M059J (cell line): ENCODE data around the gene CUBN. TPM values are rescaled to one million over a fixed set of nuclear protein-coding genes. Genes with fewer than 3 reads are reported as not detected.

Experiments used
- DNase-seq: peaks from one replicate; pipeline ENCODE4 v3.0.0-alpha.2; 2012; ENCODE audit warnings: low read depth
- total RNA-seq: library from RNA; depleted of rRNA; stranded (reverse); fragments of >200 nt; shearing (Covaris generic); gene quantifications from 2 replicates; pipeline ENCODE4 v1.2.3, GENCODE V29; 2014; rRNA removed

CUBN gene
- total RNA-seq, 1 experiment from 2014 or later, result 2.0 TPM

- no peak for DNase-seq
Measured at GRCh38 chr10:16788778-16789177, 340.8 kb downstream of the CUBN start.

GRCh38 chr10:16788125-16788524 is 341.5 kb downstream of the CUBN start:
- DNase-seq, result no peak

- DNase-seq, result no peak
Measured at GRCh38 chr10:16787361-16787791, 342.2 kb downstream of the CUBN start.

GRCh38 chr10:16780338-16780880 is 349.2 kb downstream of the CUBN start:
- DNase-seq, result no peak

- DNase-seq, result no peak
Measured at GRCh38 chr10:16779384-16779915, 350.2 kb downstream of the CUBN start.

- peak; percentile 32 for DNase-seq
Measured at GRCh38 chr10:16777473-16778370, 351.9 kb downstream of the CUBN start.

GRCh38 chr10:16776896-16777295 is 352.7 kb downstream of the CUBN start:
- DNase-seq, result no peak

Other genes with a start within 250 kb of the CUBN start
- gene TRDMT1, start 71.9 kb upstream of the CUBN start, total RNA-seq, result 2.6 and 3.3 TPM in 2 replicates
- 2,499 and 3,150 TPM in 2 replicates for gene VIM, start 98.4 kb upstream of the CUBN start, total RNA-seq